Osteoblast (primary cell): ENCODE results near the gene MYNN. TPM values are rescaled to one million over a fixed set of nuclear protein-coding genes. Genes with fewer than 3 reads are reported as not detected.

Experiments
- DNase-seq: peaks from one replicate; pipeline ENCODE4 v3.0.0; 2011; ENCODE audit warnings: low spot score, mixed read lengths; ENCODE audit not compliant: insufficient read length; ENCODE audit errors: missing footprints
- H2AFZ ChIP-seq: 2 replicates; pipeline ENCODE4 v1.6.0; 2011; ENCODE audit warnings: mild to moderate bottlenecking, low read length
- H3K27ac ChIP-seq: 2 replicates; pipeline ENCODE4 v1.5.1; 2011; ENCODE audit warnings: mild to moderate bottlenecking, low read depth, low read length, moderate library complexity
- H3K27me3 ChIP-seq: 2 replicates; pipeline ENCODE4 v1.6.0; 2012; ENCODE audit warnings: mild to moderate bottlenecking, control low read depth, inconsistent platforms, low read length, moderate library complexity; ENCODE audit not compliant: insufficient read depth
- H3K36me3 ChIP-seq: 2 replicates; pipeline ENCODE4 v1.5.1; 2011; ENCODE audit warnings: mild to moderate bottlenecking, low read length, control low read depth, moderate library complexity; ENCODE audit not compliant: insufficient read depth
- H3K4me1 ChIP-seq: 2 replicates; pipeline ENCODE4 v1.5.1; 2011; ENCODE audit warnings: mild to moderate bottlenecking, low read length, control low read depth, moderate library complexity; ENCODE audit not compliant: insufficient read depth
- H3K4me2 ChIP-seq: 2 replicates; pipeline ENCODE4 v1.6.0; 2011; ENCODE audit warnings: mild to moderate bottlenecking, low read length; ENCODE audit not compliant: insufficient read depth
- H3K4me3 ChIP-seq: fragments of 200-600 bp; sonication (generic); 3 replicates; pipeline ENCODE4 v1.5.1; 2012; ENCODE audit warnings: mild to moderate bottlenecking, low read length, inconsistent platforms; ENCODE audit not compliant: insufficient read depth
- H3K79me2 ChIP-seq: 2 replicates; pipeline ENCODE4 v1.6.0; 2012; ENCODE audit warnings: mild to moderate bottlenecking, low read length, control low read depth, inconsistent platforms; ENCODE audit not compliant: insufficient read depth
- H3K9me3 ChIP-seq: 2 replicates; pipeline ENCODE4 v1.5.1; 2011; ENCODE audit warnings: low read depth, low read length, control low read depth
- H4K20me1 ChIP-seq: 2 replicates; pipeline ENCODE4 v1.6.0; 2012; ENCODE audit warnings: mild to moderate bottlenecking, low read length, control low read depth; ENCODE audit not compliant: insufficient read depth
- total RNA-seq: library from RNA; depleted of rRNA; stranded (reverse); fragments of >200 nt; gene quantifications from 2 replicates; pipeline ENCODE4 v1.2.3, GENCODE V29; 2012
- TF ChIP-seq, protein P1 (sequence below): IDR thresholded peaks from 2 replicates; pipeline ENCODE4 v1.5.1; 2011; ENCODE audit warnings: mild to moderate bottlenecking, low read depth, low read length, moderate library complexity; ENCODE audit errors: extremely low read depth

Gene MYNN
- total RNA-seq, 1 donor, result 22.1 TPM

GRCh38 chr3:169774186-169774585 lies 990 bp downstream of the MYNN start:
- no peak for DNase-seq
- peaks cover 42% of the 10 kb centered on the region for H3K36me3 ChIP-seq

GRCh38 chr3:169777822-169778221 lies 4.6 kb downstream of the MYNN start:
- peaks cover 74% of the 10 kb centered on the region for H3K79me2 ChIP-seq
- no peaks in the 10 kb centered on the region for H3K27me3 ChIP-seq
- no peaks in the 10 kb centered on the region for H3K9me3 ChIP-seq
- peaks cover 12% of the 10 kb centered on the region for H3K4me1 ChIP-seq
- no peak overlapping the region for H3K4me3 ChIP-seq
- TF ChIP-seq, protein P1, sequence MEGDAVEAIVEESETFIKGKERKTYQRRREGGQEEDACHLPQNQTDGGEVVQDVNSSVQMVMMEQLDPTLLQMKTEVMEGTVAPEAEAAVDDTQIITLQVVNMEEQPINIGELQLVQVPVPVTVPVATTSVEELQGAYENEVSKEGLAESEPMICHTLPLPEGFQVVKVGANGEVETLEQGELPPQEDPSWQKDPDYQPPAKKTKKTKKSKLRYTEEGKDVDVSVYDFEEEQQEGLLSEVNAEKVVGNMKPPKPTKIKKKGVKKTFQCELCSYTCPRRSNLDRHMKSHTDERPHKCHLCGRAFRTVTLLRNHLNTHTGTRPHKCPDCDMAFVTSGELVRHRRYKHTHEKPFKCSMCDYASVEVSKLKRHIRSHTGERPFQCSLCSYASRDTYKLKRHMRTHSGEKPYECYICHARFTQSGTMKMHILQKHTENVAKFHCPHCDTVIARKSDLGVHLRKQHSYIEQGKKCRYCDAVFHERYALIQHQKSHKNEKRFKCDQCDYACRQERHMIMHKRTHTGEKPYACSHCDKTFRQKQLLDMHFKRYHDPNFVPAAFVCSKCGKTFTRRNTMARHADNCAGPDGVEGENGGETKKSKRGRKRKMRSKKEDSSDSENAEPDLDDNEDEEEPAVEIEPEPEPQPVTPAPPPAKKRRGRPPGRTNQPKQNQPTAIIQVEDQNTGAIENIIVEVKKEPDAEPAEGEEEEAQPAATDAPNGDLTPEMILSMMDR, result no peak
- no peak overlapping the region for H2AFZ ChIP-seq
- peaks cover 78% of the 10 kb centered on the region for H3K36me3 ChIP-seq
- DNase-seq, result no peak
- no peak overlapping the region for H3K4me2 ChIP-seq
- H4K20me1 ChIP-seq, result peaks cover 24% of the 10 kb centered on the region
- no peak overlapping the region for H3K27ac ChIP-seq

More at GRCh38 chr3:169774186-169774585, 990 bp downstream of the MYNN start:
- Histone ChIP-seq H2AFZ (no peak overlapping the region), H3K4me2 (peak overlapping the region; percentile 99), H3K27ac (peak overlapping the region; percentile 95), H3K4me3 (peak overlapping the region; percentile 100), H3K9me3 (no peaks in the 10 kb centered on the region), H3K27me3 (no peaks in the 10 kb centered on the region), H4K20me1 (peaks cover 21% of the 10 kb centered on the region), H3K79me2 (peaks cover 56% of the 10 kb centered on the region), H3K4me1 (peaks cover 12% of the 10 kb centered on the region)
- TF ChIP-seq, protein P1, result no peak

DNA sequence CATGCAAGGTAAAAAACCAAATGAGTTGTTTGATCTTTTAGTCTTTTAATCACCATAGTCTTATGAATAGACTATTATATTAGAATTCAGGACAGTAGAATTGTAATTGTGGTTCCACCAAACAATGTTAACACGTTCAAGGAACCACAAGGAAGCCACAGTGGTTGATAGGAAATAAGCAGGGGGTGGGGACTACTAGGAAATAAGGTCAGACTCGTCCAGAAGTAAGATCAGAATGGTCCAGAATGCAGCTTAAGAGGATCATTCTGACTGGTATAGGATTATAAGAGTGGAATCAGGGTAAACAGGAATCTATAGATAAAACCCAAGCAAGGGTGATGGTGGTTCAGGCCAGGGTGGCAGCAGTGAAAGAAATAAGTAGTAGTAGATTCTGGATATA lies 7.5 kb downstream of the MYNN start:
- TF ChIP-seq, protein P1, result no peak
- H4K20me1 ChIP-seq, result peaks cover 8% of the 10 kb centered on the region
- no peaks in the 10 kb centered on the region for H3K9me3 ChIP-seq
- H3K4me2 ChIP-seq, result no peak overlapping the region
- H3K36me3 ChIP-seq, result peaks cover 91% of the 10 kb centered on the region
- peaks cover 46% of the 10 kb centered on the region for H3K79me2 ChIP-seq
- H2AFZ ChIP-seq, result no peak overlapping the region
- no peaks in the 10 kb centered on the region for H3K27me3 ChIP-seq
- no peak for DNase-seq
- H3K4me1 ChIP-seq, result no peaks in the 10 kb centered on the region
- H3K27ac ChIP-seq, result no peak overlapping the region
- H3K4me3 ChIP-seq, result no peak overlapping the region

- Histone ChIP-seq H3K36me3 (peaks cover 94% of the 10 kb centered on the region), H3K27ac (no peak overlapping the region), H3K9me3 (no peaks in the 10 kb centered on the region), H3K79me2 (peaks cover 40% of the 10 kb centered on the region), H2AFZ (no peak overlapping the region), H3K4me3 (no peak overlapping the region), H3K4me1 (no peaks in the 10 kb centered on the region), H4K20me1 (peaks cover 5% of the 10 kb centered on the region), H3K27me3 (no peaks in the 10 kb centered on the region), H3K4me2 (no peak overlapping the region)
- no peak for DNase-seq
- TF ChIP-seq, protein P1, result no peak
Measured at GRCh38 chr3:169781209-169781855, 8.1 kb downstream of the MYNN start.
